RWPE1 (cell line): Measurements from ENCODE around the gene OR5D16.
"Not testable (repeated sequence)": the region's sequence is repeated elsewhere in the genome, so short reads cannot be mapped to it uniquely, and the experiment has no call there.

Experiments
- CTCF ChIA-PET: fragments of 350-600 bp; sonication (Branson Sonifier 250); formaldehyde crosslinking; extraction: SDS; loops from one replicate; lab custom pipeline; 2021; lab: Yijun Ruan, JAX
- POLR2A ChIA-PET: fragments of 400-600 bp; formaldehyde crosslinking; extraction: SDS; loops from one replicate; lab custom pipeline; 2020; ENCODE audit warnings: antibody characterized with exemption; ENCODE audit not compliant: low non-redundant PET; lab: Yijun Ruan, JAX
- DNase-seq: peaks from one replicate; pipeline ENCODE4 v3.0.0; 2012; ENCODE audit warnings: low spot score
- H3K27ac ChIP-seq: fragments of 450-650 bp; 2 replicates; pipeline ENCODE4 v1.5.1; 2017

OR5D16 gene

GRCh38 chr11:55885481-55885880 is 46.9 kb downstream of the OR5D16 start:
- POLR2A ChIA-PET, DNase-seq, CTCF ChIA-PET, H3K27ac ChIP-seq: not testable (repeated sequence)
